SK-N-MC (cell line): ENCODE results near the gene ANXA10.

Experiments
- DNase-seq: peaks from one replicate; pipeline ENCODE4 v3.0.0-alpha.2; 2011; ENCODE audit warnings: low read depth, low spot score
- H3K27ac ChIP-seq: fragments of 200-600 bp; sonication (generic); 2 replicates; pipeline ENCODE4 v1.5.1; 2016; ENCODE audit warnings: mixed run types
- H3K36me3 ChIP-seq: fragments of 200-600 bp; sonication (generic); 2 replicates; pipeline ENCODE4 v1.6.1; 2017; ENCODE audit warnings: antibody characterized with exemption, low read length, mixed read lengths; ENCODE audit not compliant: insufficient read depth
- H3K4me3 ChIP-seq: fragments of 200-600 bp; sonication (generic); 2 replicates; pipeline ENCODE4 v1.5.1; 2016
- H3K9ac ChIP-seq: fragments of 200-600 bp; sonication (generic); 2 replicates; pipeline ENCODE4 v1.8.0; 2017; ENCODE audit warnings: mixed run types, mixed read lengths; ENCODE audit not compliant: insufficient read length
- H3K9me3 ChIP-seq: fragments of 200-600 bp; sonication (generic); 2 replicates; pipeline ENCODE4 v1.6.1; 2017; ENCODE audit warnings: low read depth, mild to moderate bottlenecking, antibody characterized with exemption, low read length, moderate library complexity, mixed read lengths
- EZH2 ChIP-seq: fragments of 200-600 bp; sonication (generic); IDR thresholded peaks from one replicate; pipeline ENCODE4 v1.6.1; 2017; ENCODE audit warnings: antibody characterized with exemption
- FOXP2 ChIP-seq: optimal IDR thresholded peaks from 2 replicates; pipeline ENCODE3; 2011; ENCODE audit warnings: mild to moderate bottlenecking, moderate library complexity; ENCODE audit not compliant: insufficient read depth; ENCODE audit errors: extremely low read length, control extremely low read depth
- POLR2AphosphoS5 ChIP-seq: IDR thresholded peaks from 2 replicates; pipeline ENCODE4 v1.6.1; 2012; ENCODE audit warnings: mild to moderate bottlenecking, low read depth, low read length, borderline replicate concordance

ANXA10 gene

DNA sequence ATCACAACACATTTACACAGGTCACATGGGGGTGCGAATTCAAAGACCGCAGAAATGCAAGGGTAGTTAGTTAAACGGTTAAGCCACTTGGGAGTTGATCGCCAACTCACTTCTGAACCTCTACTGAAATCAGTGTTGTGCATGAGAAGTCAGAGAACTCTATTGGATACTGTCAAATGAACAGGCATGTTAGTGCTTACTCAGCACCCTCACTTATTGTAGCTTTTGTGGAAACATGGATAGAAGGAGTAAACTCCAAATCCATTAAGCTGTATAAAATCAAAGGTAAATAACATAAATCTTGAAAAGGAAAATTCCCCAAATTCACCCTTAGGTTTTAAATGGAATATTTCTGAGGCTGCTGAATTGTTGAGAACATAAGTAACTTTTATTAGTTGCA, 17.5 kb upstream of the ANXA10 start:
- no peak for TF ChIP-seq POLR2AphosphoS5
- TF ChIP-seq FOXP2, result no peak
- TF ChIP-seq EZH2, result no peak
- H3K36me3 ChIP-seq, result no peaks in the 10 kb centered on the region
- H3K4me3 ChIP-seq, result no peak overlapping the region
- H3K9ac ChIP-seq, result no peak overlapping the region
- DNase-seq, result no peak
- H3K27ac ChIP-seq, result no peak overlapping the region
- no peaks in the 10 kb centered on the region for H3K9me3 ChIP-seq

DNA sequence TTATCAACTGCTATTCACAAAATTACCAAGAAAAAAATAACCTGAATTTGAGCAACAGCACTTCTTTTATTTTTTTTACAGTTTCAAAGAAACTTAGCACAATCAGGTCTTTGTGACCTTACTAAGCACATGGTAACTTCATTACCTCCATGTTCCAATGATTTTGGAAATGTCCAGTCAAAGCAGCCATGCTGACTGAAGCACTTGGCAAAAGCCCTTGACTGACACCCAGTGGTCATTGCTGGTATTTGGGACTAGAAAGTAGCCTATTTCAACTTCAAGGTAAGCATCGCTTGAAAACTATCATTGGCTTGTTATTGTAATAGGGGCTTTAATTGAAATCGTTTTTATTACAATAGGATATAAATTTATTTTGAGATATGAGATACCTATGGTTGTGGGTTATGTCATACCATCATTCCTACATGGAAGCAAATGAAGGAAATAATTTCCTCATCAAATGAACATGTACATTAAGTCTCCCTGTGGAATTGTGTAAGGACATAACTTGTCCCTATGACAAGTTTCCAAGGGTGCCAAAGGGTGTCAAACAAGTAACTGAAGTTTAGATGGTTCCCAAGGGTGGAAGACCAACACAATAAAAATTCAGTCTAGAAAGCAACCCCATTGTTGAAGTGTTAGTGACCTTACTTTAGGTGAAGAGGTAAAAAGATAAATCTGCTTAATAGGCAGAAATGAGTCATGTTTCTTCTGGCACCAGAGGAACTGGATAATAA, 15.2 kb upstream of the ANXA10 start:
- H3K9ac ChIP-seq, result no peak overlapping the region
- H3K4me3 ChIP-seq, result no peak overlapping the region
- no peaks in the 10 kb centered on the region for H3K36me3 ChIP-seq
- no peak overlapping the region for H3K27ac ChIP-seq
- no peaks in the 10 kb centered on the region for H3K9me3 ChIP-seq
- TF ChIP-seq EZH2, result no peak
- no peak for TF ChIP-seq POLR2AphosphoS5
- no peak for TF ChIP-seq FOXP2
- DNase-seq, result peak; percentile 45

DNA sequence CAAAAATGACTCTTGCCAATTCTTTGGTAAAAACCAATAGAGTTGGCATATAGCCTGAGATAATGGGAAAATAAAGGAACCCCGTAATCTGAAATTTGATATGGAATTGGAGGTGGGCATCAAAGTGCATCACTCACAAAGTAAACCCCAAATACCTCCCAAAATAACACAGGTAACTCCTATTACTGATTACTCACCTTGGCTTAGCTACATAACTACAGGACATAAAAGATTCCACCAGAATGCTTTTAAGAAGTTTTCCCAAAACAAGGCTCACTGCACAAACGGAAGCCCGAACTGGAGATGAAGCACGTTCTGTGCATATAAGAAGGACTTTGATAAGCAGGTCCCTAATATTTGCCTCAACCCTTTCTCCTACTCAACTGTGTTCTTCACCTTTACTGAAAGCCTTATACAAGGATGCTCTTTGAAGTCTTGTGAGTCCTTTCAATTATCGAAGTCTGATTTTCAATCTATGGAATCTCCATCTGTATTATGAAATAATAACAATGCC, 14.6 kb upstream of the ANXA10 start:
- TF ChIP-seq POLR2AphosphoS5, result no peak
- no peak for TF ChIP-seq EZH2
- no peak for TF ChIP-seq FOXP2
- H3K27ac ChIP-seq, result no peak overlapping the region
- no peak overlapping the region for H3K9ac ChIP-seq
- DNase-seq, result no peak
- no peak overlapping the region for H3K4me3 ChIP-seq
- no peaks in the 10 kb centered on the region for H3K36me3 ChIP-seq
- no peaks in the 10 kb centered on the region for H3K9me3 ChIP-seq

- H3K36me3 ChIP-seq, result no peaks in the 10 kb centered on the region
- no peak for DNase-seq
- no peak for TF ChIP-seq EZH2
- TF ChIP-seq FOXP2, result no peak
- no peak for TF ChIP-seq POLR2AphosphoS5
Observed at GRCh38 chr4:168082379-168082778, 10.0 kb upstream of the ANXA10 start.

DNA sequence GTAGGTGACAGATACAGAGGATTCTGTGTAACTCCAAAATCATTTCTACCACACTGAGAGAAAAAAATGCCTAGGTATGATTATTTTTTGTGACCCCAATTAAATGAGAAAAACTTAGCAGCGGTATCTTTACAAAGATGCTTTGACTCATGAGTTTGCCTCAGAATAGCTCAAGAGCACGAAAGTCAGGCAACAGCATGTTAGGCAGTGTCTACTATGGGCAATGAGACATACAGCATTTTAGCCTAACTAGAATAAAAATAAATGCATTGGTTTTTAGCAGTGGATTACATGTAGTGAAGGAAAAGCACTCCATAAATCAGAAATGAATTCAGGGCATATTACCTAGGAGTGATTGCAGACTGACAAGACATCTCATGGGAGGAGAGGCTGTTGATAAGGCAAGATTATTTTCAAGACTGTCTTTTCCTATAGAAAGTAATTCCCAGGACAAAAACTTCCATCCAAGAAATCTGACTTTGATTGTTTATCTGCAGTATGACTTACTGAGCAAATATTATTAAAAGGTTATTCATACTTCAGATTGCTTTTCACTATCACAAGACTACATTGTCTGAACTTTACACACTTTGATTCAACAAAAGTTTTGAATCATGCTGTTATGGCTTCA, 3.6 kb downstream of the ANXA10 start:
- no peak overlapping the region for H3K9ac ChIP-seq
- no peak overlapping the region for H3K4me3 ChIP-seq
- no peak overlapping the region for H3K27ac ChIP-seq
- no peaks in the 10 kb centered on the region for H3K36me3 ChIP-seq
- no peak for DNase-seq
- TF ChIP-seq POLR2AphosphoS5 (no peak), EZH2 (no peak), FOXP2 (no peak)
- H3K9me3 ChIP-seq, result no peaks in the 10 kb centered on the region

More at GRCh38 chr4:168082379-168082778, 10.0 kb upstream of the ANXA10 start:
- Histone ChIP-seq H3K9me3 (no peaks in the 10 kb centered on the region), H3K27ac (no peak overlapping the region), H3K4me3 (no peak overlapping the region), H3K9ac (no peak overlapping the region)

DNA sequence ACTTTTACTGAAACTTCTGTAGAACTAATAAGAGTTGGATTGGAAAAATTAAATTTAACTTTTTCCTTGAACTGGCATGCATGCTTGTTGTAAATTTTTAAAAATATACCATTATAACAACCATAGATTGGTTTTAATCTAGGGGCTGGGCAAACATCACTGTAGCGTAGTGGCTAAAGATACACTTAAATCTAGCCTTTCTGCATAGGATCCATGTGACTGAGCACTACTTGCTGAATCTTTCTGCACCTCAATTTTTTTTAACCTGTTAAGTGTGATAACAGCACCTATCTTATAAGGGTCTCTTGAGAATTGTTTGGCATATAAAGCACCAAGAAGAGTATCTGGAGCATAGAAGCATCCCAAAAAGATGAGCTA, 4.1 kb downstream of the ANXA10 start:
- no peak overlapping the region for H3K4me3 ChIP-seq
- no peak overlapping the region for H3K9ac ChIP-seq
- no peak overlapping the region for H3K27ac ChIP-seq
- TF ChIP-seq FOXP2, result no peak
- no peaks in the 10 kb centered on the region for H3K9me3 ChIP-seq
- DNase-seq, result no peak
- H3K36me3 ChIP-seq, result no peaks in the 10 kb centered on the region

- Histone ChIP-seq H3K36me3 (no peaks in the 10 kb centered on the region), H3K4me3 (no peak overlapping the region), H3K9ac (no peak overlapping the region), H3K9me3 (no peaks in the 10 kb centered on the region), H3K27ac (no peak overlapping the region)
- TF ChIP-seq POLR2AphosphoS5 (no peak), EZH2 (no peak), FOXP2 (no peak)
- no peak for DNase-seq
Observed at GRCh38 chr4:168097161-168097560, 4.8 kb downstream of the ANXA10 start.

- Histone ChIP-seq H3K9ac (no peak overlapping the region), H3K27ac (no peak overlapping the region), H3K36me3 (no peaks in the 10 kb centered on the region), H3K4me3 (no peak overlapping the region), H3K9me3 (no peaks in the 10 kb centered on the region)
- TF ChIP-seq EZH2, result no peak
- TF ChIP-seq POLR2AphosphoS5, result no peak
- TF ChIP-seq FOXP2, result no peak
- DNase-seq, result no peak
Observed at GRCh38 chr4:168098248-168098717, 5.9 kb downstream of the ANXA10 start.

- H3K36me3 ChIP-seq, result no peaks in the 10 kb centered on the region
- no peak for DNase-seq
- no peak overlapping the region for H3K4me3 ChIP-seq
- no peak overlapping the region for H3K9ac ChIP-seq
- H3K27ac ChIP-seq, result no peak overlapping the region
- H3K9me3 ChIP-seq, result no peaks in the 10 kb centered on the region
- TF ChIP-seq FOXP2, result no peak
- TF ChIP-seq EZH2, result no peak
- TF ChIP-seq POLR2AphosphoS5, result no peak
Observed at GRCh38 chr4:168099195-168099594, 6.9 kb downstream of the ANXA10 start.

DNA sequence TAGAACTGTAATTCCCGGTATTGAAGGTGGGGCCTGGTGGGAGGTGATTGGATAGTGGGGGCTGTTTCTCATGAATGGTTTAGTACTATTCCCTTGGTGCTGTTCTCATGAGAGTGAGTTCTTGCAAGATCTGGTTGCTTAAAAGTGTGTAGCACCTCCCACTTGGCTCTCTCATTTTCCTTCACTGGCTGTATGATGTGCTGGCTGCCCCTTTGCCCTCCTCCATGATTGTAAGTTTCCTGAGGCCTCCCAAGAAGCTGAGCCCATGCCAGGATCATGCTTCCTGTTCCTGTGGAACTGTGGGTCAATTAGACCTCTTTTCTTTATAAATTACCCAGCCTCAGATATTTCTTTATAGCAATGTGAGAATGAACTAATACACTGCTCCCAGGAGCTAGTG, 8.7 kb downstream of the ANXA10 start:
- no peak overlapping the region for H3K27ac ChIP-seq
- no peak overlapping the region for H3K9ac ChIP-seq
- no peak overlapping the region for H3K4me3 ChIP-seq
- H3K9me3 ChIP-seq, result no peaks in the 10 kb centered on the region
- TF ChIP-seq POLR2AphosphoS5 (no peak), FOXP2 (no peak), EZH2 (no peak)
- H3K36me3 ChIP-seq, result no peaks in the 10 kb centered on the region
- DNase-seq, result no peak
